SK-N-SH (cell line): ENCODE measurements around the gene HSD17B7. TPM values are rescaled to one million over a fixed set of nuclear protein-coding genes. Genes with fewer than 3 reads are reported as not detected.

Experiments
- CTCF ChIA-PET: fragments of 300-600, 350-600 bp; formaldehyde crosslinking; extraction: SDS; loops from one replicate; lab custom pipeline; 2021; lab: Yijun Ruan, JAX
- POLR2A ChIA-PET: fragments of 350-600 bp; sonication (Branson Sonifier 250); formaldehyde crosslinking; extraction: SDS; loops from one replicate; lab custom pipeline; 2020; ENCODE audit warnings: antibody characterized with exemption, inconsistent platforms; lab: Yijun Ruan, JAX
- DNase-seq: peaks from one replicate; pipeline ENCODE4 v3.0.0; 2012
- H2AFZ ChIP-seq: fragments of 200-600 bp; sonication (generic); 2 replicates; pipeline ENCODE4 v1.8.1; 2016; ENCODE audit warnings: antibody characterized with exemption, mild to moderate bottlenecking, low read depth
- H3F3A ChIP-seq: fragments of 200-600 bp; sonication (generic); replicated peaks from 2 replicates; pipeline ENCODE3; 2016; ENCODE audit warnings: antibody characterized with exemption, mild to moderate bottlenecking; ENCODE audit not compliant: insufficient read depth
- H3K27ac ChIP-seq, 2 experiments: fragments of 200-500 bp in 1 of 2; fragments of 200-600 bp in 1 of 2; sonication (Bioruptor generic) in 1 of 2; sonication (generic), shearing (Covaris generic) in 1 of 2; 2 replicates each; pipeline versions ENCODE4 v1.5.1 to v1.6.1; 2014 to 2016; ENCODE audit warnings: low read depth in 2 of 2, inconsistent platforms in 1 of 2, low read length in 1 of 2, mild to moderate bottlenecking in 1 of 2, mixed read lengths in 1 of 2
- H3K27me3 ChIP-seq: fragments of 200-600 bp; sonication (generic), shearing (Covaris generic); 2 replicates; pipeline ENCODE4 v1.6.1; 2016; ENCODE audit warnings: mixed run types; ENCODE audit not compliant: insufficient read depth
- H3K36me3 ChIP-seq, 2 experiments: fragments of 200-500 bp in 1 of 2; fragments of 200-600 bp in 1 of 2; sonication (Bioruptor generic) in 1 of 2; sonication (generic) in 1 of 2; replicated peaks in 1 of 2; 2 replicates each; pipeline versions ENCODE3 to v1.5.1; 2014 to 2016; ENCODE audit warnings: low read length in 1 of 2, mild to moderate bottlenecking in 1 of 2; ENCODE audit not compliant: insufficient read depth in 2 of 2, control insufficient read depth in 1 of 2
- H3K4me1 ChIP-seq, 2 experiments: fragments of 200-500 bp in 1 of 2; fragments of 200-600 bp in 1 of 2; sonication (Bioruptor generic) in 1 of 2; sonication (generic), shearing (Covaris generic) in 1 of 2; 2 replicates each; pipeline versions ENCODE4 v1.5.1 to v1.6.1; 2014 to 2016; ENCODE audit warnings: low read depth in 1 of 2, low read length in 1 of 2, mixed run types in 1 of 2; ENCODE audit not compliant: insufficient read depth in 2 of 2, control insufficient read depth in 1 of 2
- H3K4me2 ChIP-seq: fragments of 200-600 bp; sonication (generic), shearing (Covaris generic); 2 replicates; pipeline ENCODE4 v1.6.1; 2017; ENCODE audit warnings: mixed run types
- H3K4me3 ChIP-seq, 2 experiments: fragments of 200-500 bp in 1 of 2; fragments of 200-600 bp in 1 of 2; sonication (Bioruptor generic) in 1 of 2; sonication (generic), shearing (Covaris generic) in 1 of 2; 2 replicates each; pipeline versions ENCODE4 v1.5.1 to v1.8.1; 2014 to 2016; ENCODE audit warnings: low read depth in 2 of 2, inconsistent platforms in 1 of 2, low read length in 1 of 2, mild to moderate bottlenecking in 1 of 2, mixed read lengths in 1 of 2, moderate library complexity in 1 of 2
- H3K79me2 ChIP-seq: fragments of 200-600 bp; sonication (generic); 2 replicates; pipeline ENCODE4 v1.8.1; 2017; ENCODE audit warnings: mild to moderate bottlenecking; ENCODE audit not compliant: insufficient read depth
- H3K9ac ChIP-seq: fragments of 200-600 bp; sonication (generic); 2 replicates; pipeline ENCODE4 v1.6.1; 2017; ENCODE audit warnings: mixed run types
- H3K9me2 ChIP-seq: fragments of 200-600 bp; sonication (generic); 2 replicates; pipeline ENCODE4 v1.6.1; 2017; ENCODE audit warnings: mixed run types
- H3K9me3 ChIP-seq: fragments of 200-600 bp; sonication (generic); 2 replicates; pipeline ENCODE4 v1.6.1; 2017; ENCODE audit warnings: mixed run types, mild to moderate bottlenecking, moderate library complexity
- H4K20me1 ChIP-seq: fragments of 200-600 bp; sonication (generic); 2 replicates; pipeline ENCODE4 v1.6.1; 2017; ENCODE audit warnings: mild to moderate bottlenecking, mixed run types; ENCODE audit not compliant: insufficient read depth
- EP300 ChIP-seq, 2 experiments: IDR thresholded peaks; 2 replicates each; pipeline versions ENCODE4 v1.4.0 to v1.6.1; 2012; ENCODE audit warnings: borderline replicate concordance in 1 of 2, low read depth in 1 of 2, low read length in 1 of 2
- GATA2 ChIP-seq: sonication (generic); formaldehyde crosslinking; IDR thresholded peaks from 2 replicates; pipeline ENCODE4 v1.5.0; 2020; ENCODE audit warnings: mild to moderate bottlenecking, missing genetic modification reagents
- JUND ChIP-seq: IDR thresholded peaks from 2 replicates; pipeline ENCODE4 v1.4.0; 2012
- PBX3 ChIP-seq: IDR thresholded peaks from 2 replicates; pipeline ENCODE4; 2012
- RCOR1 ChIP-seq: fragments of 150-350 bp; IDR thresholded peaks from 2 replicates; pipeline ENCODE4 v1.6.1; 2017; ENCODE audit warnings: antibody characterized with exemption, low read length
- REST ChIP-seq: IDR thresholded peaks from 2 replicates; pipeline ENCODE4 v1.6.1; 2012; ENCODE audit warnings: mild to moderate bottlenecking, low read depth, low read length, moderate library complexity
- TEAD4 ChIP-seq: IDR thresholded peaks from 2 replicates; pipeline ENCODE4 v1.4.0; 2012; ENCODE audit warnings: mild to moderate bottlenecking, borderline replicate concordance; ENCODE audit not compliant: insufficient read depth
- USF2 ChIP-seq: fragments of 150-350 bp; IDR thresholded peaks from 2 replicates; pipeline ENCODE4 v1.6.1; 2017; ENCODE audit warnings: antibody characterized with exemption, low read length, low read depth, borderline replicate concordance
- ZBTB33 ChIP-seq: IDR thresholded peaks from 2 replicates; pipeline ENCODE4 v1.4.0; 2012; ENCODE audit warnings: low read depth, borderline replicate concordance
- WGBS: methylation state at CpG from one replicate; pipeline ENCODE4 v1.1.6; 2017; ENCODE audit warnings: low lambda C conversion rate; 5-methylcytosine and 5-hydroxymethylcytosine counted together
- polyA plus RNA-seq, 3 experiments: library from polyadenylated mRNA; depleted of rRNA; stranded (reverse); fragments of >200 nt; gene quantifications; 2 replicates each; pipeline ENCODE4 v1.2.3, GENCODE V29; 2012

HSD17B7 gene
- polyA plus RNA-seq, 1 of the 3 experiments (the other 2 are of a cell fraction) = 14.5 TPM

GRCh38 chr1:162765788-162766187, 24.7 kb upstream of the HSD17B7 start:
- no peak for DNase-seq
- no peak overlapping the region for H2AFZ ChIP-seq
- H3K36me3 ChIP-seq = peaks cover 74 to 79% of the 10 kb centered on the region in 2 experiments
- H4K20me1 ChIP-seq = no peaks in the 10 kb centered on the region
- H3F3A ChIP-seq = no peaks in the 10 kb centered on the region
- H3K79me2 ChIP-seq = peaks cover 18% of the 10 kb centered on the region; the same call in 1 of the 2 replicates
- H3K9me3 ChIP-seq = no peaks in the 10 kb centered on the region
- no peak overlapping the region for H3K9ac ChIP-seq
- TF ChIP-seq PBX3 (no peak), USF2 (no peak), REST (no peak), EP300 (IDR thresholded peaks at IDR 0.05; ENCODE audit: borderline replicate concordance in 1 of 2, low read depth in 1 of 2, low read length in 1 of 2) (no peak), JUND (no peak), GATA2 (no peak), RCOR1 (no peak), TEAD4 (no peak)
- H3K4me3 ChIP-seq = no peak overlapping the region
- H3K27ac ChIP-seq = no peak overlapping the region
- POLR2A ChIA-PET = no interaction called here
- H3K9me2 ChIP-seq = no peaks in the 10 kb centered on the region
- H3K27me3 ChIP-seq = no peaks in the 10 kb centered on the region
- 74% methylated on average over 1 of the region's 1 CpG for WGBS
- CTCF ChIA-PET = no interaction called here
- H3K4me1 ChIP-seq = no peaks in the 10 kb centered on the region; a peak in 1 of 4 replicates
- no peak overlapping the region for H3K4me2 ChIP-seq

GRCh38 chr1:162772571-162773154, 17.8 kb upstream of the HSD17B7 start:
- WGBS = 90% methylated on average over 4 of the region's 4 CpGs
- H3K4me1 ChIP-seq = no peaks in the 10 kb centered on the region
- no peaks in the 10 kb centered on the region for H3K9me3 ChIP-seq
- CTCF ChIA-PET = interaction anchor here (0.9 to 1.4 kb wide), 2 partner anchors 41 to 159 kb away, joined by 3 to 5 read pairs; no protein-coding TSS in a partner anchor
- no peaks in the 10 kb centered on the region for H3F3A ChIP-seq
- H3K4me3 ChIP-seq = no peak overlapping the region
- no peak overlapping the region for H2AFZ ChIP-seq
- POLR2A ChIA-PET = no interaction called here
- peaks cover 7% of the 10 kb centered on the region; the same call in 1 of the 2 replicates for H3K79me2 ChIP-seq
- no peaks in the 10 kb centered on the region for H3K27me3 ChIP-seq
- H3K27ac ChIP-seq = no peak overlapping the region
- peaks cover 73 to 97% of the 10 kb centered on the region in 2 experiments for H3K36me3 ChIP-seq
- no peak for DNase-seq
- TF ChIP-seq RCOR1 = no peak
- TF ChIP-seq REST = no peak
- no peak for TF ChIP-seq ZBTB33
- TF ChIP-seq, all 33 proteins: peak for 0
- H3K4me2 ChIP-seq = no peak overlapping the region
- no peaks in the 10 kb centered on the region for H4K20me1 ChIP-seq
- no peak overlapping the region for H3K9ac ChIP-seq
- no peaks in the 10 kb centered on the region for H3K9me2 ChIP-seq
